Keratinocyte (primary cell): ENCODE data around the gene PPP1R13L. TPM values are rescaled to one million over a fixed set of nuclear protein-coding genes. Genes with fewer than 3 reads are reported as not detected.

Experiments used
- DNase-seq: peaks from one replicate; pipeline ENCODE4 v3.0.0-alpha.2; 2011; ENCODE audit warnings: low read depth, missing footprints, low spot score
- FAIRE-seq: peaks from 2 replicates; lab custom pipeline; 2011; peaks lifted over from hg19 to GRCh38; lab: Jason Lieb, UNC
- H2AFZ ChIP-seq: 2 replicates; pipeline ENCODE4 v1.6.0; 2012; ENCODE audit warnings: low read length, control low read depth, inconsistent platforms; ENCODE audit not compliant: control insufficient read depth
- H3K27ac ChIP-seq: 2 replicates; pipeline ENCODE4 v1.5.1; 2011; ENCODE audit warnings: low read length; ENCODE audit not compliant: control insufficient read depth, insufficient read depth
- H3K27me3 ChIP-seq: 3 replicates; pipeline ENCODE4 v1.6.0; 2011; ENCODE audit warnings: low read length; ENCODE audit not compliant: control insufficient read depth, insufficient read depth; ENCODE audit errors: extremely low read depth
- H3K36me3 ChIP-seq, 2 experiments: 2 replicates in 1 of 2; 3 replicates in 1 of 2; pipeline ENCODE4 v1.5.1; 2011; ENCODE audit warnings: low read length in 2 of 2, mild to moderate bottlenecking in 1 of 2; ENCODE audit not compliant: control insufficient read depth in 2 of 2, insufficient read depth in 2 of 2; ENCODE audit errors: extremely low read depth in 1 of 2
- H3K4me1 ChIP-seq: 3 replicates; pipeline ENCODE4 v1.5.1; 2011; ENCODE audit warnings: low read length; ENCODE audit not compliant: control insufficient read depth, insufficient read depth; ENCODE audit errors: extremely low read depth
- H3K4me2 ChIP-seq: 3 replicates; pipeline ENCODE4 v1.6.0; 2011; ENCODE audit warnings: low read depth, low read length; ENCODE audit not compliant: control insufficient read depth, insufficient read depth; ENCODE audit errors: extremely low read depth
- H3K4me3 ChIP-seq, 3 experiments: fragments of 200-600 bp in 1 of 3; sonication (generic) in 1 of 3; 2 replicates in 2 of 3; 3 replicates in 1 of 3; pipeline ENCODE4 v1.5.1; 2011 to 2016; ENCODE audit warnings: low read length in 3 of 3, mild to moderate bottlenecking in 3 of 3, control low read depth in 2 of 3, inconsistent platforms in 1 of 3, low read depth in 1 of 3, mixed read lengths in 1 of 3, mixed run types in 1 of 3, moderate library complexity in 1 of 3; ENCODE audit not compliant: control insufficient read depth in 2 of 3, insufficient read depth in 2 of 3; ENCODE audit errors: extremely low read depth in 1 of 3
- H3K79me2 ChIP-seq: 2 replicates; pipeline ENCODE4 v1.6.0; 2012; ENCODE audit warnings: low read length; ENCODE audit not compliant: control insufficient read depth, insufficient read depth
- H3K9ac ChIP-seq: 3 replicates; pipeline ENCODE4 v1.6.0; 2011; ENCODE audit warnings: low read length; ENCODE audit not compliant: control insufficient read depth, insufficient read depth; ENCODE audit errors: extremely low read depth
- H3K9me1 ChIP-seq: 3 replicates; pipeline ENCODE4 v1.6.0; 2011; ENCODE audit warnings: low read length; ENCODE audit not compliant: control insufficient read depth, insufficient read depth; ENCODE audit errors: extremely low read depth
- H3K9me3 ChIP-seq: 2 replicates; pipeline ENCODE4 v1.5.1; 2012; ENCODE audit warnings: low read depth, low read length; ENCODE audit not compliant: control insufficient read depth
- H4K20me1 ChIP-seq: 3 replicates; pipeline ENCODE4 v1.6.0; 2011; ENCODE audit warnings: low read length; ENCODE audit not compliant: control insufficient read depth, insufficient read depth; ENCODE audit errors: extremely low read depth
- CTCF ChIP-seq, 3 experiments: IDR thresholded peaks in 1 of 3; conservative IDR thresholded peaks in 1 of 3; optimal IDR thresholded peaks in 1 of 3; 2 replicates in 2 of 3; 3 replicates in 1 of 3; pipeline versions ENCODE3 to v1.5.1; 2011; ENCODE audit warnings: low read length in 3 of 3, mild to moderate bottlenecking in 3 of 3, moderate library complexity in 2 of 3, control low read depth in 1 of 3, inconsistent platforms in 1 of 3; ENCODE audit not compliant: insufficient read depth in 2 of 3; ENCODE audit errors: extremely low read depth in 1 of 3
- EZH2 ChIP-seq: IDR thresholded peaks from one replicate; pipeline ENCODE4 v1.6.1; 2012; ENCODE audit warnings: inconsistent platforms, mild to moderate bottlenecking, low read length, moderate library complexity
- dilution Hi-C: fragments of 300-500 bp; cut with MboI; formaldehyde crosslinking; loops from one replicate; pipeline ENCODE4 v1.7.0; 2020; ENCODE audit warnings: low sequenced_read_pairs; ENCODE audit not compliant: extremely low pct_ligation_motif_present
- polyA plus RNA-seq, 5 experiments: library from polyadenylated mRNA; depleted of rRNA in 3 of 5; stranded (reverse) in 3 of 5; stranded (forward) in 1 of 5; unstranded in 1 of 5; fragments of >200 nt; gene quantifications; 1 replicate in 1 of 5; 2 replicates in 3 of 5; 3 replicates in 1 of 5; pipeline versions ENCODE4 v1.2.1 to v1.2.3, GENCODE V29; 2011 to 2012; ENCODE audit warnings: missing spikeins in 2 of 5, low read depth in 1 of 5, low replicate concordance in 1 of 5
- small RNA-seq, 3 experiments: library from RNA; depleted of rRNA; stranded (forward); fragments of <200 nt; gene quantifications; one replicate each; pipeline ENCODE3, GENCODE V24; 2012; ENCODE audit warnings: low read depth in 3 of 3, low replicate concordance in 1 of 3; ENCODE audit not compliant: insufficient read length in 3 of 3

Gene PPP1R13L
- polyA plus RNA-seq, 1 donor (not counting 4 experiments of a cell fraction or from before 2014, with no cell fraction given) = 31.2 TPM

- Histone ChIP-seq H2AFZ (no peak overlapping the region), H3K9ac (no peak overlapping the region), H3K27me3 (no peaks in the 10 kb centered on the region), H4K20me1 (no peaks in the 10 kb centered on the region), H3K27ac (no peak overlapping the region), H3K36me3 (no peaks in the 10 kb centered on the region), H3K4me1 (peaks cover 5% of the 10 kb centered on the region), H3K79me2 (no peaks in the 10 kb centered on the region), H3K9me3 (no peaks in the 10 kb centered on the region), H3K4me2 (no peak overlapping the region), H3K9me1 (no peaks in the 10 kb centered on the region), H3K4me3 (no peak overlapping the region)
- FAIRE-seq (no peak), DNase-seq (no peak)
- no peak for TF ChIP-seq CTCF (optimal IDR thresholded peaks at IDR 0.05 in 1 of 3, IDR thresholded peaks at IDR 0.05 in 1 of 3, conservative IDR thresholded peaks at IDR 0.05 in 1 of 3; ENCODE audit: extremely low read depth in 1 of 3, insufficient read depth in 2 of 3, low read length in 3 of 3)
- dilution Hi-C loops = no loop called here
These were observed 71.1 kb downstream of the PPP1R13L start for GRCh38 chr19:45333609-45334303.

DNA sequence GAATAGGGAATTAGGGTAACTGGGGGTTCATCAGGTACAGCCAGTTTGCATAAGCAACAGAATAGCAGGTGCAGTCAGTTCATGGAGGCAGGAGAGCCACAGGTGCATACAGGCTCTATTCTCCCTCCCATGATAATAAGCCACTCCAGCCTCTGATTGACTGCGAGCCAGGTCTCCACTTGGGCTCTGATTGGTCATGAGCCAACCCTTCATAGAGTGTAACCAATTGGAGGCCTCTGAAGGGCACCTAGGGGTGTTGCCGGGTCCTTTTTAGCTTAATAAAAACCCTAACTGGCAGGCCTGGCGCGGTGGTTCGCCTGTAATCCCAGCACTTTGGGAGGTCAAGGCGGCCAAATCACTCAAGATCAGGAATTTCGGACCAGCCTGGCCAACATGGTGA, 73.5 kb downstream of the PPP1R13L start:
- no peak for DNase-seq
- no peak overlapping the region for H3K4me3 ChIP-seq
- no peaks in the 10 kb centered on the region for H3K27me3 ChIP-seq
- H3K27ac ChIP-seq = no peak overlapping the region
- H3K79me2 ChIP-seq = no peaks in the 10 kb centered on the region
- no peak for FAIRE-seq
- TF ChIP-seq CTCF (optimal IDR thresholded peaks at IDR 0.05 in 1 of 3, IDR thresholded peaks at IDR 0.05 in 1 of 3, conservative IDR thresholded peaks at IDR 0.05 in 1 of 3; ENCODE audit: extremely low read depth in 1 of 3, insufficient read depth in 2 of 3, low read length in 3 of 3) (no peak), EZH2 (no peak)
- H3K4me1 ChIP-seq = peaks cover 3% of the 10 kb centered on the region
- H2AFZ ChIP-seq = no peak overlapping the region
- no peaks in the 10 kb centered on the region for H3K36me3 ChIP-seq
- no peak overlapping the region for H3K9ac ChIP-seq
- no peak overlapping the region for H3K4me2 ChIP-seq
- H3K9me3 ChIP-seq = no peaks in the 10 kb centered on the region
- dilution Hi-C loops = no loop called here
- H3K9me1 ChIP-seq = no peaks in the 10 kb centered on the region
- no peaks in the 10 kb centered on the region for H4K20me1 ChIP-seq

Small RNA genes within 50 kb of the gene (small RNA-seq; reads per million reads assigned to genes)
- gene MIR6088 = 0 reads per million in 3 experiments

Other genes with a start within 250 kb of the PPP1R13L start
- gene NKPD1, start 244.1 kb downstream of the PPP1R13L start, polyA plus RNA-seq = 0.20 to 1.2 TPM (median 0.37 TPM) in 3 replicates
- 4.7 to 7.9 TPM (median 7.1 TPM) in 3 replicates for gene TRAPPC6A, start 226.8 kb downstream of the PPP1R13L start, polyA plus RNA-seq
- 5.1 to 8.3 TPM (median 6.9 TPM) in 3 replicates for gene BLOC1S3, start 226.3 kb downstream of the PPP1R13L start, polyA plus RNA-seq
- 0.08 to 0.28 TPM (median 0.09 TPM) in 3 replicates for gene EXOC3L2, start 159.7 kb downstream of the PPP1R13L start, polyA plus RNA-seq
- 16.9 to 38.0 TPM (median 19.7 TPM) in 3 replicates for gene MARK4, start 153.8 kb downstream of the PPP1R13L start, polyA plus RNA-seq
- 0.03 TPM in 1 of 3 replicates, not detected in the others for gene CKM, start 82.2 kb downstream of the PPP1R13L start, polyA plus RNA-seq
- 14.7 to 27.9 TPM (median 15.3 TPM) in 3 replicates for gene KLC3, start 64.3 kb downstream of the PPP1R13L start, polyA plus RNA-seq
- 24.7 to 34.4 TPM (median 27.6 TPM) in 3 replicates for gene ERCC2, start 34.5 kb downstream of the PPP1R13L start, polyA plus RNA-seq
- gene POLR1G, start 1.6 kb upstream of the PPP1R13L start, polyA plus RNA-seq = 8.0 to 16.8 TPM (median 9.8 TPM) in 3 replicates
- gene ERCC1, start 18.8 kb upstream of the PPP1R13L start, polyA plus RNA-seq = 175 to 250 TPM (median 208 TPM) in 3 replicates
- gene FOSB, start 62.9 kb upstream of the PPP1R13L start, polyA plus RNA-seq = 0.27 to 4.6 TPM (median 3.9 TPM) in 3 replicates
- gene RTN2, start 92.0 kb upstream of the PPP1R13L start, polyA plus RNA-seq = 8.5 to 13.6 TPM (median 12.2 TPM) in 3 replicates
- gene PPM1N, start 93.4 kb upstream of the PPP1R13L start, polyA plus RNA-seq = 1.9 to 2.5 TPM (median 2.0 TPM) in 3 replicates
- gene VASP, start 102.4 kb upstream of the PPP1R13L start, polyA plus RNA-seq = 99.0 to 117 TPM (median 110 TPM) in 3 replicates
- 11.9 to 16.5 TPM (median 16.5 TPM) in 3 replicates for gene OPA3, start 179.7 kb upstream of the PPP1R13L start, polyA plus RNA-seq
- 0.13 to 0.14 TPM in 2 of 3 replicates, not detected in the other for gene GPR4, start 197.1 kb upstream of the PPP1R13L start, polyA plus RNA-seq
- 35.4 to 43.4 TPM (median 41.8 TPM) in 3 replicates for gene EML2, start 234.3 kb upstream of the PPP1R13L start, polyA plus RNA-seq